GM21825 (cell line): ENCODE data around the gene SPP1.
"Not testable (repeated sequence)": the region's sequence is repeated elsewhere in the genome, so short reads cannot be mapped to it uniquely, and the experiment has no call there.

ENCODE experiments used
- ATAC-seq: cut with Tn5 transposase; IDR thresholded peaks from one replicate; pipeline ENCODE4 v1.9.1; 2021; ENCODE audit warnings: mild to moderate bottlenecking, moderate library complexity; ENCODE audit not compliant: unreplicated experiment

The SPP1 gene

GRCh38 chr4:87985097-87985886 is 9.8 kb downstream of the SPP1 start:
- peak; percentile 97 for ATAC-seq

GRCh38 chr4:87985887-87986200 is 10.3 kb downstream of the SPP1 start:
- no peak for ATAC-seq

- no peak for ATAC-seq
These were observed 11.0 kb downstream of the SPP1 start for GRCh38 chr4:87986508-87986907.

GRCh38 chr4:87989765-87990164 is 14.3 kb downstream of the SPP1 start:
- no peak for ATAC-seq

- no peak for ATAC-seq
These were observed 19.9 kb downstream of the SPP1 start for GRCh38 chr4:87995435-87995834.

GRCh38 chr4:87999191-87999691 is 23.7 kb downstream of the SPP1 start:
- not testable (repeated sequence) for ATAC-seq

- no peak for ATAC-seq
These were observed 26.4 kb downstream of the SPP1 start for GRCh38 chr4:88001871-88002270.

GRCh38 chr4:88002786-88003185 is 27.3 kb downstream of the SPP1 start:
- no peak for ATAC-seq

- no peak for ATAC-seq
These were observed 27.7 kb downstream of the SPP1 start for GRCh38 chr4:88003261-88003660.

GRCh38 chr4:88005076-88005475 is 29.6 kb downstream of the SPP1 start:
- no peak for ATAC-seq

GRCh38 chr4:88005946-88006345 is 30.4 kb downstream of the SPP1 start:
- ATAC-seq, result no peak

GRCh38 chr4:88006956-88007303 is 31.4 kb downstream of the SPP1 start:
- no peak for ATAC-seq

- peak; percentile 87 for ATAC-seq
These were observed 32.0 kb downstream of the SPP1 start, which contains the start of gene PKD2 for GRCh38 chr4:88007304-88008121. Gene PKD2 (plus strand): TSS chr4:88007635. CDS start chr4:88007734, 99 bp downstream.

GRCh38 chr4:88008122-88008742 is 32.7 kb downstream of the SPP1 start:
- ATAC-seq, result peak; percentile 30

- no peak for ATAC-seq
These were observed 33.2 kb downstream of the SPP1 start for GRCh38 chr4:88008743-88009171.

- ATAC-seq, result no peak
These were observed 34.4 kb downstream of the SPP1 start for GRCh38 chr4:88009871-88010270.

GRCh38 chr4:88010966-88011365 is 35.5 kb downstream of the SPP1 start:
- ATAC-seq, result no peak

- ATAC-seq, result peak; percentile 55
These were observed 37.1 kb downstream of the SPP1 start for GRCh38 chr4:88012647-88013046.

GRCh38 chr4:88014386-88014905 is 38.9 kb downstream of the SPP1 start:
- ATAC-seq, result no peak

GRCh38 chr4:88015659-88016295 is 40.3 kb downstream of the SPP1 start:
- no peak for ATAC-seq
